HEK293 (cell line): Measurements from ENCODE around the gene WNT11.

Experiments used
- CTCF ChIA-PET: fragments of 350-600 bp; formaldehyde crosslinking; extraction: SDS; loops from one replicate; lab custom pipeline; 2021; ENCODE audit warnings: antibody characterized with exemption; lab: Yijun Ruan, JAX
- POLR2A ChIA-PET: fragments of 300-600 bp; formaldehyde crosslinking; extraction: SDS; loops from one replicate; lab custom pipeline; 2020; ENCODE audit warnings: antibody characterized with exemption, inconsistent platforms; lab: Yijun Ruan, JAX
- H3K27ac ChIP-seq: fragments of 200-500 bp; sonication (Bioruptor generic); 2 replicates; pipeline ENCODE4 v1.5.1; 2014; ENCODE audit warnings: low read depth, low read length, control low read depth, inconsistent platforms; ENCODE audit errors: extremely low read depth
- H3K36me3 ChIP-seq, 2 experiments: fragments of 200-500 bp in 1 of 2; sonication (Bioruptor generic) in 1 of 2; 1 replicate in 1 of 2; 2 replicates in 1 of 2; pipeline ENCODE4 v1.5.1; 2014 to 2017; ENCODE audit warnings: inconsistent platforms in 2 of 2, low read length in 2 of 2; ENCODE audit not compliant: control insufficient read depth in 2 of 2, insufficient read depth in 1 of 2
- H3K4me1 ChIP-seq: fragments of 200-500 bp; sonication (Bioruptor generic); 2 replicates; pipeline ENCODE4 v1.5.1; 2014; ENCODE audit warnings: mild to moderate bottlenecking, low read length, inconsistent platforms; ENCODE audit not compliant: control insufficient read depth, insufficient read depth
- H3K4me3 ChIP-seq: 2 replicates; pipeline ENCODE4 v1.5.1; 2011; ENCODE audit warnings: low read depth, mild to moderate bottlenecking, control low read depth, low read length, moderate library complexity
- H3K9me3 ChIP-seq: fragments of 200-500 bp; sonication (Bioruptor generic); 2 replicates; pipeline ENCODE4 v1.5.1; 2014; ENCODE audit warnings: low read depth, low read length, inconsistent platforms; ENCODE audit not compliant: control insufficient read depth, insufficient read depth
- EGR2 ChIP-seq: fragments of 450-650 bp; formaldehyde crosslinking; IDR thresholded peaks from 2 replicates; pipeline ENCODE4 v1.5.1; 2016; ENCODE audit warnings: low read depth, missing biosample characterization, missing genetic modification characterization
- HOXD13 ChIP-seq: sonication (generic); formaldehyde crosslinking; IDR thresholded peaks from 2 replicates; pipeline ENCODE4 v1.8.0; 2022; ENCODE audit warnings: missing genetic modification reagents, borderline replicate concordance
- SETDB1 ChIP-seq: IDR thresholded peaks from one replicate; pipeline ENCODE4 v1.6.1; 2017; ENCODE audit warnings: mild to moderate bottlenecking, low read length, moderate library complexity, mixed read lengths; ENCODE audit not compliant: insufficient read length
- ZFP37 ChIP-seq: fragments of 450-650 bp; formaldehyde crosslinking; IDR thresholded peaks from 2 replicates; pipeline ENCODE4 v1.5.1; 2016; ENCODE audit warnings: missing biosample characterization, missing genetic modification characterization
- ZNF112 ChIP-seq: fragments of 450-650 bp; formaldehyde crosslinking; IDR thresholded peaks from 2 replicates; pipeline ENCODE4 v1.5.0; 2017; ENCODE audit warnings: missing biosample characterization, missing genetic modification characterization
- ZNF121 ChIP-seq: fragments of 450-650 bp; formaldehyde crosslinking; IDR thresholded peaks from 2 replicates; pipeline ENCODE4 v1.5.1; 2016; ENCODE audit warnings: missing biosample characterization, missing genetic modification characterization
- ZNF248 ChIP-seq: fragments of 450-650 bp; formaldehyde crosslinking; IDR thresholded peaks from 2 replicates; pipeline ENCODE4 v1.5.1; 2017; ENCODE audit warnings: missing biosample characterization, missing genetic modification characterization
- ZNF274 ChIP-seq, 2 experiments: fragments of 200-500 bp in 1 of 2; fragments of 450-650 bp in 1 of 2; sonication (Bioruptor generic) in 1 of 2; formaldehyde crosslinking in 1 of 2; IDR thresholded peaks; 2 replicates each; pipeline versions ENCODE4 v1.5.1 to v1.6.1; 2014 to 2016; ENCODE audit warnings: borderline replicate concordance in 1 of 2, inconsistent platforms in 1 of 2, low read length in 1 of 2, missing biosample characterization in 1 of 2, missing genetic modification characterization in 1 of 2
- ZNF621 ChIP-seq: fragments of 450-650 bp; formaldehyde crosslinking; IDR thresholded peaks from 2 replicates; pipeline ENCODE4 v1.5.1; 2017; ENCODE audit warnings: missing biosample characterization, missing genetic modification characterization
- ZNF629 ChIP-seq: fragments of 450-650 bp; formaldehyde crosslinking; IDR thresholded peaks from 2 replicates; pipeline ENCODE4 v1.5.1; 2017; ENCODE audit warnings: missing biosample characterization, missing genetic modification characterization
- TF ChIP-seq, protein P1 (sequence below): fragments of 450-650 bp; formaldehyde crosslinking; IDR thresholded peaks from 2 replicates; pipeline ENCODE4 v1.5.1; 2016; ENCODE audit warnings: missing biosample characterization, missing genetic modification characterization
- TF ChIP-seq, protein P2 (sequence below): fragments of 450-650 bp; formaldehyde crosslinking; IDR thresholded peaks from 2 replicates; pipeline ENCODE4 v1.5.1; 2016; ENCODE audit warnings: missing biosample characterization, missing genetic modification characterization
- TF ChIP-seq, protein P3 (sequence below): fragments of 450-650 bp; formaldehyde crosslinking; IDR thresholded peaks from 2 replicates; pipeline ENCODE4; 2016; ENCODE audit warnings: missing biosample characterization, missing genetic modification characterization

WNT11 gene

DNA sequence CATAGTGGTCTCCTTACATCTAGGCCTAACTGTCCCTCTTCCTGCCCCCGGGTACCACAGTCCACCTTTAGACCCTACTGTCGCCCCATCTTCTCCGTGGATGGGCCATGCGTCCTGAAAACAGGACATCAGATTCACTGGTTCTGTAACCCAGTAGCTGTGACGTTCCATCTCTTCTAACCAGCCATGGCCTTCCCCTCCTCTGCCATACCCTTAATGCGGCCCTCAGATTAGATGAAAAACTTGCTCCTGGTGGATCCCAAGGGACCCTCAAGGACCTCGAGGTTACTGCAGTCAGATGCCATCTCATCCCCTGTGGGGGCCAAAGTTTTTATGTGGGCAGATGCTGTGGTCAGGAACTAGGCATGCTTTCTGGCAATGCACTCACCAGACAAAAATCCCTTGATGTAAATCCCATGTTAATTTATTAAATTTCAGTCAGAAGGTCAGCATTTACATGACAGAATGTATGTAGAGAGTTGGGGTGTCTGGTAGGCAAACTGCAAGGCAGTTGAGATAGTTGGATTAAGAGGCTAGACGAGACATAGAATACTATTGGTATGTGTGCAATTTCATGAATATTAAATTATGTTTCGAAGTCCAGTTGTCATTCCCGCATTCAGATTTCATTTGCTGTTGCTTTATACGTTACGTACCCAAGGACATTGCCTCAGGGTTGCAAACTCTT, 64.3 kb downstream of the WNT11 start (continued):
- no peak for TF ChIP-seq SETDB1
- TF ChIP-seq, protein P1, sequence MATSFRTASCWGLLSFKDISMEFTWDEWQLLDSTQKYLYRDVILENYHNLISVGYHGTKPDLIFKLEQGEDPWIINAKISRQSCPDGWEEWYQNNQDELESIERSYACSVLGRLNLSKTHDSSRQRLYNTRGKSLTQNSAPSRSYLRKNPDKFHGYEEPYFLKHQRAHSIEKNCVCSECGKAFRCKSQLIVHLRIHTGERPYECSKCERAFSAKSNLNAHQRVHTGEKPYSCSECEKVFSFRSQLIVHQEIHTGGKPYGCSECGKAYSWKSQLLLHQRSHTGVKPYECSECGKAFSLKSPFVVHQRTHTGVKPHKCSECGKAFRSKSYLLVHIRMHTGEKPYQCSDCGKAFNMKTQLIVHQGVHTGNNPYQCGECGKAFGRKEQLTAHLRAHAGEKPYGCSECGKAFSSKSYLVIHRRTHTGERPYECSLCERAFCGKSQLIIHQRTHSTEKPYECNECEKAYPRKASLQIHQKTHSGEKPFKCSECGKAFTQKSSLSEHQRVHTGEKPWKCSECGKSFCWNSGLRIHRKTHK (tag by site-specific recombination) = no peak
- no peak for TF ChIP-seq EGR2

DNA sequence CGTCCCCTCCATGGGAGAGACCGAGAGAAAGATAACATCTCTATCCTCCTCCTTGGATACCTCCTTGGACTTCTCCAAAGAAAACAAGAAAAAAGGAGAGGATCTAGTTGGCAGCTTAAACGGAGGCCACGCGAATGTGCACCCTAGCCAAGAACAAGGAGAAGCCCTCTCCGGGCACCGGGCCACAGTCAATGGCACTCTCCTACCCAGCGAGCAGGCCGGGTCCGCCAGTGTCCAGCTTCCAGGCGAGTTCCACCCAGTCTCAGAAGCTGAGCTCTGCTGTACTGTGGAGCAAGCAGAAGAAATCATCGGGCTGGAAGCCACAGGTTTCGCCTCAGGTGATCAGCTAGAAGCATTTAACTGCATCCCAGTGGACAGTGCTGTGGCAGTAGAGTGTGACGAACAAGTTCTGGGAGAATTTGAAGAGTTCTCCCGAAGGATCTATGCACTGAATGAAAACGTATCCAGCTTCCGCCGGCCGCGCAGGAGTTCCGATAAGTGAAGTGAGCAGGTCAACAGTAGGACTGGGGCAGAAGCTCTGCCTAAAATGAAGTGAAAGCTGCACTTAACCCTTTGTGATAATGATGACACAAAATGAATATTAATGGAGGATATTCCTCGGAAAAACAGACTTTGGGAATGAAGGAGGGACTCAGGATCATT, 65.3 kb downstream of the WNT11 start:
- ChIA-PET CTCF (interaction anchor here (0.6 to 4.8 kb wide), 5 partner anchors 9 to 267 kb away, joined by 3 to 24 read pairs (median 4); no protein-coding TSS in a partner anchor), POLR2A (interaction anchor here (0.5 kb wide), 1 partner anchor 952 kb away, joined by 3 read pairs; no protein-coding TSS in a partner anchor)
- no peak overlapping the region for H3K27ac ChIP-seq
- TF ChIP-seq, protein P2, sequence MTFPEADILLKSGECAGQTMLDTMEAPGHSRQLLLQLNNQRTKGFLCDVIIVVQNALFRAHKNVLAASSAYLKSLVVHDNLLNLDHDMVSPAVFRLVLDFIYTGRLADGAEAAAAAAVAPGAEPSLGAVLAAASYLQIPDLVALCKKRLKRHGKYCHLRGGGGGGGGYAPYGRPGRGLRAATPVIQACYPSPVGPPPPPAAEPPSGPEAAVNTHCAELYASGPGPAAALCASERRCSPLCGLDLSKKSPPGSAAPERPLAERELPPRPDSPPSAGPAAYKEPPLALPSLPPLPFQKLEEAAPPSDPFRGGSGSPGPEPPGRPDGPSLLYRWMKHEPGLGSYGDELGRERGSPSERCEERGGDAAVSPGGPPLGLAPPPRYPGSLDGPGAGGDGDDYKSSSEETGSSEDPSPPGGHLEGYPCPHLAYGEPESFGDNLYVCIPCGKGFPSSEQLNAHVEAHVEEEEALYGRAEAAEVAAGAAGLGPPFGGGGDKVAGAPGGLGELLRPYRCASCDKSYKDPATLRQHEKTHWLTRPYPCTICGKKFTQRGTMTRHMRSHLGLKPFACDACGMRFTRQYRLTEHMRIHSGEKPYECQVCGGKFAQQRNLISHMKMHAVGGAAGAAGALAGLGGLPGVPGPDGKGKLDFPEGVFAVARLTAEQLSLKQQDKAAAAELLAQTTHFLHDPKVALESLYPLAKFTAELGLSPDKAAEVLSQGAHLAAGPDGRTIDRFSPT (tag by site-specific recombination) = no peak
- TF ChIP-seq ZNF274 (IDR thresholded peaks at IDR 0.05; ENCODE audit: low read length) (no peak), ZNF274 (tag by site-specific recombination; IDR thresholded peaks at IDR 0.05; ENCODE audit: borderline replicate concordance) (no peak), ZFP37 (no peak), ZNF629 (tag by site-specific recombination) (no peak), ZNF112 (no peak)
- no peaks in the 10 kb centered on the region for H3K9me3 ChIP-seq
- peaks cover 0 to 10% of the 10 kb centered on the region in 2 experiments; a peak in 1 of 3 replicates for H3K36me3 ChIP-seq
- no peak overlapping the region for H3K4me3 ChIP-seq
- no peaks in the 10 kb centered on the region for H3K4me1 ChIP-seq

DNA sequence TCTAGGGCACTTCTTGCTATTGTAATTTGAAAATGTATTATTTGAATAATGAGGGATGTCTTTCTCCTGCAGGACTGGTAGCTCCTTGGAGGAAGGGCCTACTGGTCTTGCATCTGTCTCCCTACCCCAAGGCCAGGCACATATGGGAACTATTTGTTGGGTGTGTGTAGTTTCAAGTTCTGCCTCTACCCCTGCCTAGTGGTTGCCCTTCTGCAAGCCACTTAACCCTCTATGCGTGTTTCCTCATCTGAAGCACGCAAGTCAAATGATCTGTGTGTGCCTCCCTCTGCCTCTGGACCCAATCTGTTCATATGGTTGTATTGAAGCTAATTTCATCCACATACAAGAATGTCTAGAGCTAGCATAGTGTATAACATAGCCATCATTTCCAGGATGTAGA, 67.0 kb downstream of the WNT11 start:
- Histone ChIP-seq H3K4me3 (no peak overlapping the region), H3K27ac (no peak overlapping the region), H3K9me3 (no peaks in the 10 kb centered on the region), H3K4me1 (no peaks in the 10 kb centered on the region), H3K36me3 (peaks cover 0 to 10% of the 10 kb centered on the region in 2 experiments; a peak in 1 of 3 replicates)
- TF ChIP-seq, protein P3, sequence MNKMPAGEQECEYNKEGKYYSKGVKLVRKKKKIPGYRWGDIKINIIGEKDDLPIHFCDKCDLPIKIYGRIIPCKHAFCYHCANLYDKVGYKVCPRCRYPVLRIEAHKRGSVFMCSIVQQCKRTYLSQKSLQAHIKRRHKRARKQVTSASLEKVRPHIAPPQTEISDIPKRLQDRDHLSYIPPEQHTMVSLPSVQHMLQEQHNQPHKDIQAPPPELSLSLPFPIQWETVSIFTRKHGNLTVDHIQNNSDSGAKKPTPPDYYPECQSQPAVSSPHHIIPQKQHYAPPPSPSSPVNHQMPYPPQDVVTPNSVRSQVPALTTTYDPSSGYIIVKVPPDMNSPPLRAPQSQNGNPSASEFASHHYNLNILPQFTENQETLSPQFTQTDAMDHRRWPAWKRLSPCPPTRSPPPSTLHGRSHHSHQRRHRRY (tag by site-specific recombination) = no peak
- TF ChIP-seq ZNF121 (tag by site-specific recombination) (no peak), HOXD13 (CRISPR knock-in tag) (no peak), ZNF621 (no peak), ZNF248 (tag by site-specific recombination) (no peak)
- POLR2A ChIA-PET = interaction anchor here (0.6 kb wide), 1 partner anchor 13 kb away, joined by 5 read pairs; no protein-coding TSS in a partner anchor
- CTCF ChIA-PET = interaction anchor here (1.1 to 4.8 kb wide), 2 partner anchors 13 to 242 kb away, joined by 5 to 24 read pairs; no protein-coding TSS in a partner anchor
